GM18951 (cell line): Measurements from ENCODE around the gene ESR1.
"Not testable (repeated sequence)": the region's sequence is repeated elsewhere in the genome, so short reads cannot be mapped to it uniquely, and the experiment has no call there.

Experiments used
- POLR2A ChIP-seq: IDR thresholded peaks from 4 replicates; pipeline ENCODE4 v1.6.1; 2011; ENCODE audit warnings: mild to moderate bottlenecking; ENCODE audit not compliant: insufficient read length, insufficient read depth; ENCODE audit errors: extremely low read depth
- in situ Hi-C: fragments of 300-500 bp; cut with MboI; formaldehyde crosslinking; loops from one replicate; pipeline ENCODE4 v1.12.0; 2022; ENCODE audit warnings: low sequenced_read_pairs, mixed read lengths, inconsistent platforms; ENCODE audit not compliant: unreplicated experiment

The ESR1 gene

GRCh38 chr6:152127432-152128165 is 320.1 kb downstream of the ESR1 start:
- TF ChIP-seq POLR2A = no peak
- in situ Hi-C loops = no loop called here

DNA sequence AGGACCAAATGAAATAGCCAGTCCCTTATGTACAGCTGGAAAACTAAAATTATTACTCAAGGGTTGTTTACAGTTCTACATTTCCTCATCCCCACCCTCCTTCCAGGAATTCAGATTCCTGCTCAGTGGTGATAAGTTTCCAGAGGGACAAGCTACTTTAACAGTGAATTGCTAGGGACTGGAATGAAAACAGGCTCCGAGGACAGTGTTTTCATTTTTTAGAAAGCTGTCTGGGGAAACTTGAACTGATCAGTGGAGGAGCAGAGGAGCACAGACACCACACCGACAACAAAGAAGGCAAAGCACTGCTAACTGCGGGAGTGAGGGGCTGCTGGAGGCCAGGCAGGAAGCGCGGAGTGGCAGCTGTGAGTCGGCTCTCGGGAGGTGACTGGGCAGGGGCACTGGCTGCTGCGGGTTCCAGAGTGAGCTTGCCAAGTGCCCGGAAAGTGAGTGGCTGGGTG is 322.2 kb downstream of the ESR1 start:
- in situ Hi-C loops = no loop called here
- TF ChIP-seq POLR2A = no peak

DNA sequence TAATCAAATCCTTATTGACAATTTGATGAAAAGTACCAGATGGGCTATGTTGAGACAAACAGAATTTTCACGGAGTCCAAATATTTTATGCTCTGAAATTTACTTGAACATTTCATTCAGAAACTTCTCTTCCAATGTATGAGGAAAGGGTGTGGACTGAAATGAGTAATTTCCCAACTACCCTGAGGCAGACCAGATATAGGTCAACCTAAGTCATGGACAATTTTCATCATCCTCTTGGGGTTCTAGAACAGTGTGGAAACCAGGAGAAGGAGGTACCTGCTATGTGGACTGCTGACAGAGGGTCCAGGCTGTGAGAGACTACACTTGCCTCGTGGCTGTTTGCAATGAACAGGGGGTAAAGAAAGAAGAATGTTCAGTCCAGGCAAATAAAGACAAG is 323.0 kb downstream of the ESR1 start:
- in situ Hi-C loops = no loop called here

DNA sequence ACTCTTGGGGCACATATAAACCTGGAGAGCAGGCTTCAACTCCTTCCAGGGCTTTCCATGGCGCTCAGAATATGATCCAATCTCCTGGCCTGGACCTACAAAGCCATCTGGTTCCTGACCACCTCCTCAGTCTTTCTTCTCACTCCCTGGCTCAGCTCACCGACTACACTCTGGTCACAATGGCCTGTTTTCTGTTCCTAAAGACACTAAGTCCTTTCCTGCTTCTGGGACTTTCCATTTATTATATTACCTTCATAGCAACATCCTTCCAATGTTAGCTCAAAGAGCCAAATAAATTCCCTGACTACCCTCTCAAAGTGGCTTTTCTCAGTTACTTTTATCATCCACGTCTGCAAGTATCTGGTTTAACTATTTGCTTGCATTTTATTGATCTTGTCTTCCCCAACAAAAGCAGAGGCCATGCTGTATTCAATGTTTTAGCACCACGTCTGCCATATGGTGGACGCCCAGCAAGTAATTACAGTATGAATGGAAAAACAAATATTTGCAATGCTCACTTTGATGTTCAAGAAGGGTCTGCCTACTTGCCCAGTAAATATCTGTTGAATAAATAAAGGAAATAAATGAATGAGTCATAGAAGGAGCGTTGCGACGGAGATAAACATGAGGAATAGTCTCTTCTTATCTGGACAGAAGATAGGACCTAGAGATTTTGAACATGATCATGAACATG is 328.4 kb downstream of the ESR1 start:
- no peak for TF ChIP-seq POLR2A
- in situ Hi-C loops = no loop called here

More for the DNA sequence above, 323.0 kb downstream of the ESR1 start:
- no peak for TF ChIP-seq POLR2A

GRCh38 chr6:152136449-152136825 is 329.0 kb downstream of the ESR1 start:
- TF ChIP-seq POLR2A = no peak
- in situ Hi-C loops = no loop called here

- in situ Hi-C loops = not testable (repeated sequence)
Observed at GRCh38 chr6:152138344-152138743, 330.9 kb downstream of the ESR1 start.

GRCh38 chr6:152142105-152142504 is 334.6 kb downstream of the ESR1 start:
- in situ Hi-C loops = no loop called here
- no peak for TF ChIP-seq POLR2A

DNA sequence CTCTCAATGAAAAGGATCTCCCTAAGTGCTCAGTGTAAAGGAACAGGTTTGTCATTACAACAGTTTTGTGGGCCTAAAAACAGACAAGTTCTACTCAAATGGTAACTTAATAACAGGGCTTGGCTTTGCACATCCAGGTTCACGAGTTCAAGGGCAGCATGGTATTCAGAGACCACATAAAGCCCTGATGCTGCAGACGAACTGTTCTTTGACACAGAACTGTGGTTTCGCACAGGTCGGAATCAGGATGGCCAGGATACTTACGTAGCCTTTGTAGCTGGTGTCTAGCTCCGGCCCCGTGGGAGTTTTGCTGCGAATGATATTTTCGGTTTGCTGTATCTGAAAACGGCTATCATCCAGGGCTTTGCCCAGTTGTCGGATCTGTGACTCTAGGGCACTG is 335.9 kb downstream of the ESR1 start:
- in situ Hi-C loops = no loop called here
- TF ChIP-seq POLR2A = no peak

DNA sequence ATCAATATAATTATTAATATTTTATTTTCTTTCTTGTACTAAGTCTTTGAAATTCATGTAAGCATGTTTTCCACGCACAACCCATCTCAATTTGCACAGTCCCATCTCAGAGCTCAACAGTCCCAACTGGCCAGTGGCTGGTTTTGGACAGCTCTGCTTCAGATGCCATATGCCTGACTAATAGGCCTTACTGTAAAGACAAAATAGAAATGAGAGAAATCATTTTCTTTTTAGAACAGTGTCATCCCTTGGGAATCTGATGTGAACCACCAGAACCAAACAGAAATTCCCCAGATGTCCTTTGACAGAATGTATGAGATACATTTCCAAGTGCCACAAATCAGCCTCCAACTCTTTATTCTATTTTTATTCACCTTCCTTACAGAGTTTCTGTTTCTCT is 338.9 kb downstream of the ESR1 start:
- in situ Hi-C loops = no loop called here
- no peak for TF ChIP-seq POLR2A

- TF ChIP-seq POLR2A = no peak
- in situ Hi-C loops = no loop called here
Observed at GRCh38 chr6:152147269-152147668, 339.8 kb downstream of the ESR1 start.

DNA sequence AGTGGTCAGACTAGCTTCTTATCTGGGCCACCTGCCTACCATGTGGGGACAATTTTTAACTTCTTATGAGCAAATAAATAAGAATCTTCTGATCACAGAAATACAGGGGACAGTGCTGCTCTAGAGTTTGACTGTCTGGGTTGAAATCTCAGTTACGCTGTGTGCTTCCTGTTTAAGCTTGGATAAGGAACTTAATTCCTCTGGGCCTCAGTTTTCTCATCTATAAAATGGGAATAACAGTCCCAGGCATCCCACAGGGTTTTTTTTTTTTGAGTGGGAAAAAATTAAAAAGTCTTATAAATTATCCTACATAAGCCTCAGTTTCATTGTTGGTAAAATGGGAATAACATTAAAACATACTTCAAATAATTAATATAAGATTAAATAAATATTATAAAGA is 340.9 kb downstream of the ESR1 start:
- TF ChIP-seq POLR2A = no peak
- in situ Hi-C loops = no loop called here

GRCh38 chr6:152150196-152150595 is 342.7 kb downstream of the ESR1 start:
- TF ChIP-seq POLR2A = no peak
- in situ Hi-C loops = no loop called here

GRCh38 chr6:152151920-152152319 is 344.4 kb downstream of the ESR1 start:
- in situ Hi-C loops = no loop called here
- TF ChIP-seq POLR2A = no peak
